Suppressor macrophage treated with lipopolysaccharide for 4 hours (primary cell): ENCODE measurements around the gene HDAC9.
A peak's percentile ranks its signal among the peaks of the same experiment; 100 is the strongest.

Source experiments
- DNase-seq: peaks from one replicate; pipeline ENCODE4 v3.0.0-alpha.2; 2020

The HDAC9 gene

GRCh38 chr7:18798088-18798906 lies 302.7 kb downstream of the HDAC9 start:
- DNase-seq, result no peak

- DNase-seq, result no peak
These were observed 304.4 kb downstream of the HDAC9 start for GRCh38 chr7:18799899-18800298.

GRCh38 chr7:18803923-18804322 lies 308.4 kb downstream of the HDAC9 start:
- no peak for DNase-seq

- no peak for DNase-seq
These were observed 310.6 kb downstream of the HDAC9 start for GRCh38 chr7:18806177-18806576.

GRCh38 chr7:18808026-18808425 lies 312.5 kb downstream of the HDAC9 start:
- DNase-seq, result no peak

- no peak for DNase-seq
These were observed 319.9 kb downstream of the HDAC9 start for GRCh38 chr7:18815261-18815960.

- no peak for DNase-seq
These were observed 325.4 kb downstream of the HDAC9 start for GRCh38 chr7:18820981-18821380.

GRCh38 chr7:18821554-18821953 lies 326.0 kb downstream of the HDAC9 start:
- DNase-seq, result no peak

- DNase-seq, result no peak
These were observed 328.6 kb downstream of the HDAC9 start for GRCh38 chr7:18824157-18824556.

- no peak for DNase-seq
These were observed 332.9 kb downstream of the HDAC9 start for GRCh38 chr7:18828260-18828993.

- no peak for DNase-seq
These were observed 333.7 kb downstream of the HDAC9 start for GRCh38 chr7:18828994-18829857.

GRCh38 chr7:18829858-18830285 lies 334.3 kb downstream of the HDAC9 start:
- peak; percentile 27 for DNase-seq

GRCh38 chr7:18831419-18831818 lies 335.9 kb downstream of the HDAC9 start:
- DNase-seq, result peak; percentile 7

- no peak for DNase-seq
These were observed 336.4 kb downstream of the HDAC9 start for GRCh38 chr7:18831943-18832342.

- DNase-seq, result no peak
These were observed 339.0 kb downstream of the HDAC9 start for GRCh38 chr7:18834577-18834976.

GRCh38 chr7:18835001-18835690 lies 339.6 kb downstream of the HDAC9 start:
- peak; percentile 29 for DNase-seq

GRCh38 chr7:18843979-18844378 lies 348.4 kb downstream of the HDAC9 start:
- DNase-seq, result no peak

- DNase-seq, result no peak
These were observed 349.2 kb downstream of the HDAC9 start for GRCh38 chr7:18844735-18845134.

- no peak for DNase-seq
These were observed 350.2 kb downstream of the HDAC9 start for GRCh38 chr7:18845700-18846099.

GRCh38 chr7:18846765-18847215 lies 351.2 kb downstream of the HDAC9 start:
- no peak for DNase-seq

GRCh38 chr7:18849130-18849529 lies 353.6 kb downstream of the HDAC9 start:
- no peak for DNase-seq

GRCh38 chr7:18855796-18856195 lies 360.2 kb downstream of the HDAC9 start:
- no peak for DNase-seq
